ENCODE data around the gene NSUN2.

NSUN2 gene

DNA sequence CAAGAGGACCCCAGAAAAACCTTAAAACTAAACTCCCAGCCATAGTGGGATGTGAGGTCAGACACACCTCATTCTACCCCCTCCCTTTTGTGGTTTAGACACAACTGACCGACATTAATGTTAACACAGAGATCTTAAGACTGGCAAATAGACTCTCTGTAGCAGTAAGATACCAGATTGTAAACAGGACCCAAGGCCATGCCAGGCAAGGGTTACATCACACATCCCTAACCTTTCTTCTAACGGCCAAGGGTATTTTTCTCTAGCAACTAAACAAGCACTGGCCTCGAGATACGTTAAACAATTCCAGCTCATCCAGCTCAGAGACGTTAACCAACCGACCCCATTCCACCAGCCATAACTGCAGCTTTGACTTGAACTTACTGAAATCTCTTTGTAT is 38.8 kb downstream of the NSUN2 start:
- Histone ChIP-seq H3K36me3 (ENCODE audit: control insufficient read depth, insufficient read depth, low read length) (peaks cover 39% of the 10 kb centered on the region), H3K27ac (ENCODE audit: low read depth, low read length, severe bottlenecking) (no peak overlapping the region), H3K4me3 (ENCODE audit: extremely low read depth, insufficient read depth, low read length, poor library complexity, severe bottlenecking) (no peak overlapping the region), H3K9me3 (ENCODE audit: control insufficient read depth, low read length) (no peaks in the 10 kb centered on the region), H3K4me1 (ENCODE audit: control insufficient read depth, insufficient read depth, low read length, poor library complexity, severe bottlenecking) (no peaks in the 10 kb centered on the region)
- WGBS, 2 experiments (ENCODE audit: insufficient coverage in 2 of 2): 88 to 91% methylated on average over 5 of the region's 6 CpGs

DNA sequence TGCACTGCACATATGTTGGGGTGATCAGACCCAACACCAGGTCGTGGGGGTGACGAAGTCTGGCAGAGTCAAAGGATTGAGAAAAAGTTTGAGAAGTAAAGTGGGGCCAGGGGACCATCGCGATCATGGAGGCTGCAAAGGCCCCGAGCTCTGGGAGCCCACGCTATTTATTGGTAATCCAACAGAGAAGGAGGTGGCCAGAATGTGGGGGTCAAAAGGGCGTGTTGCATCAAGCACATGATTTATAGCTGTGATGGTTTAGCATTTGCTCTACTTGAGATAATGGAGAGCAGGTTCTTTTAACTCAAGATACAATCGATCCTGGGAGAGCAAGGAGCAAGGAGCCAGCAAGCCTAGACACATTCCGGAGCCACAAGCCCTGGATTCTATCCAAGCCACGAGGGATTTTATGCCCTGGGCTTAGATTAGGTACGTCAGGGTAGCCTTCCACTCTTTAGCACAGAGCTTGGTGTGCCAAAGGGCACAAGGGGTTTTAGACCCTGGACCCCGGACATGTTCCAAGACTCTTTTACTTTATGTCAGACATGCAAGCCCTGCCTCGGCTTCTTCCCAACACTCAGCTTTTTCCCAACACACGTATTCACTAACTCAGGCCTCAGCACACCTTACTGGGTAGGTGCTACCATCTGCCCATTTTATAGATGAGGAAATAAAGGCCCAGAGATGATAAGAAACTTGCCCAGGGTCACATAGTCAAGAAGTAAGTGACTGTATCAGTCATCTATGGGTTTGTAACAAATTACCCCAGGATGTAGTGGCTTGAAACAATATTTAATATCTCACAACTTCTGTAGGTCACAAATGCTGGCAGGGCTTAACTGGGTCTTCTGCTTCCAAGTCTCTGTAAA is 39.5 kb downstream of the NSUN2 start:
- H3K4me3 ChIP-seq (ENCODE audit: extremely low read depth, insufficient read depth, low read length, poor library complexity, severe bottlenecking): no peak overlapping the region
- H3K4me1 ChIP-seq (ENCODE audit: control insufficient read depth, insufficient read depth, low read length, poor library complexity, severe bottlenecking): no peaks in the 10 kb centered on the region
- 89 to 93% methylated on average over 11 to 13 of the region's 14 CpGs for WGBS, 2 experiments (ENCODE audit: insufficient coverage in 2 of 2)
- H3K36me3 ChIP-seq (ENCODE audit: control insufficient read depth, insufficient read depth, low read length): peaks cover 32% of the 10 kb centered on the region
- no peak overlapping the region for H3K27ac ChIP-seq (ENCODE audit: low read depth, low read length, severe bottlenecking)
- no peaks in the 10 kb centered on the region for H3K9me3 ChIP-seq (ENCODE audit: control insufficient read depth, low read length)

DNA sequence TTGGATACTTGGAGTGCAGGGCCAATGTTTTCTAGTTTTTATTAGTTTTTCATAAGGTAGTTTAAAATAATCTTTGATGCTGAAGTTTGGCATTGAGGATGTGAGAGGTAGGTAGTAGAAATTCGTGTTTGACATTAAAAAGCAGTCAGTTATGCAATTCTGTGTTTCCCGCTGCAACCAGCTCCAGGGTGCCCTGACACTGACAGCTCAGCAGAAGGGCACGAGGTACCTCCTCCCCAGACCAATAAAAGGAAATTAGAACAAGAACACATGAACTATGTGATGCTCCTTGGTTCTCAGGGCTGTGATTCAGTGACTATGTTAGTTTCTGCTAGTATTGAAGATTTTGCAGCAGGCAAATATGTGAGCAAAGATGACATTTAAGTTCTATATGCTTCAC is 40.2 kb downstream of the NSUN2 start:
- 68 to 85% methylated on average over 3 of the region's 3 CpGs for WGBS, 2 experiments (ENCODE audit: insufficient coverage in 2 of 2)
- Histone ChIP-seq H3K27ac (ENCODE audit: low read depth, low read length, severe bottlenecking) (no peak overlapping the region), H3K4me3 (ENCODE audit: extremely low read depth, insufficient read depth, low read length, poor library complexity, severe bottlenecking) (no peak overlapping the region), H3K4me1 (ENCODE audit: control insufficient read depth, insufficient read depth, low read length, poor library complexity, severe bottlenecking) (no peaks in the 10 kb centered on the region), H3K9me3 (ENCODE audit: control insufficient read depth, low read length) (no peaks in the 10 kb centered on the region), H3K36me3 (ENCODE audit: control insufficient read depth, insufficient read depth, low read length) (peaks cover 24% of the 10 kb centered on the region)

- H3K4me3 ChIP-seq (ENCODE audit: extremely low read depth, insufficient read depth, low read length, poor library complexity, severe bottlenecking): no peak overlapping the region
- peaks cover 17% of the 10 kb centered on the region for H3K36me3 ChIP-seq (ENCODE audit: control insufficient read depth, insufficient read depth, low read length)
- H3K27ac ChIP-seq (ENCODE audit: low read depth, low read length, severe bottlenecking): no peak overlapping the region
- no peaks in the 10 kb centered on the region for H3K4me1 ChIP-seq (ENCODE audit: control insufficient read depth, insufficient read depth, low read length, poor library complexity, severe bottlenecking)
- no peaks in the 10 kb centered on the region for H3K9me3 ChIP-seq (ENCODE audit: control insufficient read depth, low read length)
- 94 to 95% methylated on average over 6 to 10 of the region's 12 CpGs for WGBS, 2 experiments (ENCODE audit: insufficient coverage in 2 of 2)
Observed at GRCh38 chr5:6591671-6592288, 41.1 kb downstream of the NSUN2 start.

- Histone ChIP-seq H3K36me3 (ENCODE audit: control insufficient read depth, insufficient read depth, low read length) (peaks cover 5% of the 10 kb centered on the region), H3K27ac (ENCODE audit: low read depth, low read length, severe bottlenecking) (no peak overlapping the region), H3K4me1 (ENCODE audit: control insufficient read depth, insufficient read depth, low read length, poor library complexity, severe bottlenecking) (no peaks in the 10 kb centered on the region), H3K9me3 (ENCODE audit: control insufficient read depth, low read length) (no peaks in the 10 kb centered on the region), H3K4me3 (ENCODE audit: extremely low read depth, insufficient read depth, low read length, poor library complexity, severe bottlenecking) (no peak overlapping the region)
- 86 to 93% methylated on average over 1 to 2 of the region's 2 CpGs for WGBS, 2 experiments (ENCODE audit: insufficient coverage in 2 of 2)
Observed at GRCh38 chr5:6590581-6590980, 42.3 kb downstream of the NSUN2 start.

- 90 to 93% methylated on average over 9 of the region's 9 CpGs for WGBS, 2 experiments (ENCODE audit: insufficient coverage in 2 of 2)
Observed at GRCh38 chr5:6587171-6587570, 45.7 kb downstream of the NSUN2 start.

DNA sequence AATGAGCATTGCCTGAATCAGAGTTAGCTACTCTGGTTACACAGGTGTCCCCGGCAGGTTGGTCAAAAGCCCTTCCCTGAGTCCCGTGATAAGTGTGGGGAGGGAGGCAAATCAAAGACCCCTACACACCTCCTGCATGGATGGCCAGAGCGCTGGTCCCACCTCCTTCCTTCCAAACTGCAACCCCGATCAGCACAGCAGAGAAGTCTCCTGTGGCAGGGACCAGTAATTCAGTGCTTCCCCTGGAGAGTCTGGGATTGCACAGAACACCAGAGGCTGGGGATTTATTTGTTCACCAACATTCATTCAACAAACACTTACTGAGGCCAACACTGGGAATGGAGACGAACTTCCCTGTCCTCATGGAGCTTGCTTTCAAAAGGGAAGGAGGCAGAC is 46.2 kb downstream of the NSUN2 start:
- no peak overlapping the region for H3K4me3 ChIP-seq (ENCODE audit: extremely low read depth, insufficient read depth, low read length, poor library complexity, severe bottlenecking)
- H3K9me3 ChIP-seq (ENCODE audit: control insufficient read depth, low read length): no peaks in the 10 kb centered on the region
- 80 to 88% methylated on average over 1 to 3 of the region's 5 CpGs for WGBS, 2 experiments (ENCODE audit: insufficient coverage in 2 of 2)
- no peak overlapping the region for H3K27ac ChIP-seq (ENCODE audit: low read depth, low read length, severe bottlenecking)
- no peaks in the 10 kb centered on the region for H3K36me3 ChIP-seq (ENCODE audit: control insufficient read depth, insufficient read depth, low read length)
- H3K4me1 ChIP-seq (ENCODE audit: control insufficient read depth, insufficient read depth, low read length, poor library complexity, severe bottlenecking): peaks cover 3% of the 10 kb centered on the region

More at GRCh38 chr5:6587171-6587570, 45.7 kb downstream of the NSUN2 start:
- Histone ChIP-seq H3K9me3 (ENCODE audit: control insufficient read depth, low read length) (no peaks in the 10 kb centered on the region), H3K36me3 (ENCODE audit: control insufficient read depth, insufficient read depth, low read length) (no peaks in the 10 kb centered on the region), H3K27ac (ENCODE audit: low read depth, low read length, severe bottlenecking) (no peak overlapping the region), H3K4me1 (ENCODE audit: control insufficient read depth, insufficient read depth, low read length, poor library complexity, severe bottlenecking) (peaks cover 3% of the 10 kb centered on the region), H3K4me3 (ENCODE audit: extremely low read depth, insufficient read depth, low read length, poor library complexity, severe bottlenecking) (no peak overlapping the region)

DNA sequence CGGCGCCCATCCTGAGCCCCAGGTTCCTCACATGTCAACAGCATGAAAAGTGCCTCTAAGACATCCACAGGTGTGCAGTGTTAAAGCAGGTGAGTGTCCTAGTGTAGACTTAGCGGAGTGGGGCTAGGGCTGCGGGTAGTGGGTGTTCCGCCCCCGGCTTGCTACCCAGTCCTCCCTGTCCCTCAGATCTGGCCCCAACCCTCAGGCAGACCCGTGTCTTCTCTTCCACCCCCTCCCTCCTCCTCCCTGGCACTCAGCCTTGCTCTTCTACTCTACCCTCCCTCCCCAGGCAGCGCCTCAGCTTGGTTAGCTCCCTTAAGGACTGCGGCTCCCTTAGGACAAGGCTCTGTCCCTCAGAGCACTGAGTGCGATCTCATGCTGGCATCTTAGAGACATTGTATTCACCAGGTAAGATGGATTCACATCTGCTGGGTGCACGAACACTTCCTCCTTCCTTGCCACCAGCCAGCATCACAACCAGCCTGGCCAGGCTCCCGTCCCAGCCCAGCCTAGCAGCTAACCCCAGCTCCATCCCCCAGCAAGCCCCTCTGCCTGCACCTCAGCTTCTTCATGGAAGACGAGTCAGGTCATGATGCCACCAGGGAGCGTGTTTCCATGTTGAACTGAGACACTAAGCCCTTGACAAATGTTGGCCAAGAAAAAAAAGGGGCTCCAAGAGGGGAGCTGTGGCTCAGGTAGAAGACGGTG is 46.8 kb downstream of the NSUN2 start:
- Histone ChIP-seq H3K27ac (ENCODE audit: low read depth, low read length, severe bottlenecking) (no peak overlapping the region), H3K4me1 (ENCODE audit: control insufficient read depth, insufficient read depth, low read length, poor library complexity, severe bottlenecking) (peaks cover 3% of the 10 kb centered on the region), H3K4me3 (ENCODE audit: extremely low read depth, insufficient read depth, low read length, poor library complexity, severe bottlenecking) (no peak overlapping the region), H3K36me3 (ENCODE audit: control insufficient read depth, insufficient read depth, low read length) (no peaks in the 10 kb centered on the region), H3K9me3 (ENCODE audit: control insufficient read depth, low read length) (no peaks in the 10 kb centered on the region)
- WGBS, 2 experiments (ENCODE audit: insufficient coverage in 2 of 2): 77 to 89% methylated on average over 10 to 11 of the region's 15 CpGs

GRCh38 chr5:6585168-6585567 is 47.7 kb downstream of the NSUN2 start:
- WGBS, 2 experiments (ENCODE audit: insufficient coverage in 2 of 2): 48 to 72% methylated on average over 5 to 6 of the region's 6 CpGs
- no peaks in the 10 kb centered on the region for H3K36me3 ChIP-seq (ENCODE audit: control insufficient read depth, insufficient read depth, low read length)
- H3K9me3 ChIP-seq (ENCODE audit: control insufficient read depth, low read length): no peaks in the 10 kb centered on the region
- H3K4me1 ChIP-seq (ENCODE audit: control insufficient read depth, insufficient read depth, low read length, poor library complexity, severe bottlenecking): peaks cover 3% of the 10 kb centered on the region
- H3K27ac ChIP-seq (ENCODE audit: low read depth, low read length, severe bottlenecking): no peak overlapping the region
- H3K4me3 ChIP-seq (ENCODE audit: extremely low read depth, insufficient read depth, low read length, poor library complexity, severe bottlenecking): no peak overlapping the region

DNA sequence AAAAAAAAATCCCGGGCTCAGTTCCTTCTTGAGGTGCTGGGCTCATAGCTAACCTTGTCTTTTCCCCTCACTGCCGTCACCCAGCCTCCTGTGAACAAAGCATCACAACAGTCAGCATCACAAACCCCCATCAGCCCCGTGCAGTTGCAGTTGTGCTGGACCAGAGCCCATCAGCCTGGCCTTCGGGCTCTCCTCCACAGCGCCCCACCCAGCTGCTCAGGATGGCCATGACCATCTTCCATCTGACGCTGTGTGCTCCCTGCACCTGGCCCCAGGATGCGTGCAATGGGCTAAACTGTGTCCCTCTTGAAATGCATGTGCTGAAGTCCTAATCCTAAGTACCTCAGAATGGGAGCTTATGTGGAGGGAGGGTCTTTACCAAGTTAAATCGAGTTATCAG is 48.1 kb downstream of the NSUN2 start:
- H3K4me1 ChIP-seq (ENCODE audit: control insufficient read depth, insufficient read depth, low read length, poor library complexity, severe bottlenecking): peaks cover 3% of the 10 kb centered on the region
- no peak overlapping the region for H3K27ac ChIP-seq (ENCODE audit: low read depth, low read length, severe bottlenecking)
- 81 to 93% methylated on average over 6 to 8 of the region's 8 CpGs for WGBS, 2 experiments (ENCODE audit: insufficient coverage in 2 of 2)
- H3K4me3 ChIP-seq (ENCODE audit: extremely low read depth, insufficient read depth, low read length, poor library complexity, severe bottlenecking): no peak overlapping the region
- H3K36me3 ChIP-seq (ENCODE audit: control insufficient read depth, insufficient read depth, low read length): no peaks in the 10 kb centered on the region
- H3K9me3 ChIP-seq (ENCODE audit: control insufficient read depth, low read length): no peaks in the 10 kb centered on the region

Data from mesodermal cell (in vitro differentiated cells).